Measurements from ENCODE around the gene CENPF.
"Not testable (repeated sequence)": the region's sequence is repeated elsewhere in the genome, so short reads cannot be mapped to it uniquely, and the experiment has no call there.

Gene CENPF

DNA sequence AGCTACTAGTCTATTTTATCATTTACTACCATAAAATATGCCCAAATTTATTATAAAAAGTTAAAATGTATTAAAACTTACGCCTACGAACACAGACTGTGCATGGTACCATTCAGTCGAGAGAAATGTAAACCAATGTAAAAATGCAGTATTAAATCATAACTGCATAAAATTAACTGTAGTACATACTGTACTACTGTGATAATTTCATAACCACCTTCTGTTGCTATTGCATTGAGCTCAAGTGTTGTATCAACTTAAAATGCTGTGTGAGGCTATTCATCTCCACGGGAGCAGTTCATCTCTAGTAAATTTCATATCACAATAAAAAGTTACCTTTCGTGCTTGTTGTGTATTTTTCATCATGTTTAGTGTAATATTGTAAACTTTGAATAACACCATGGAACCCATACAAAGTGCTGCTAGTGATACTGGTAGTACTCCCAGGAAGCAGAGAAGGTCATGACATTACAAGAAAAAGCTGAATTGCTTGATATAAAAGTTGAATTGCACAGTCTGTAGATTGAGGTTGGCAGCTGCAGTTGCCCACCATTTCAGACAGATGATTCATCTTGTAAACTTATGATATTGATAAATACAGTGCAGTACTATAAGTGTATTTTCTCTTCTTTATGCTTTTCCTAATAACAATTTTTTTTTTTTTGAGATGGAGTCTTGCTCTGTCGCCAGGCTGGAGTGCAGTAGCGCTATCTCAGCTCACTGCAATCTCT lies 19.0 kb upstream of the CENPF start:
- DNase-seq = no peak

DNA sequence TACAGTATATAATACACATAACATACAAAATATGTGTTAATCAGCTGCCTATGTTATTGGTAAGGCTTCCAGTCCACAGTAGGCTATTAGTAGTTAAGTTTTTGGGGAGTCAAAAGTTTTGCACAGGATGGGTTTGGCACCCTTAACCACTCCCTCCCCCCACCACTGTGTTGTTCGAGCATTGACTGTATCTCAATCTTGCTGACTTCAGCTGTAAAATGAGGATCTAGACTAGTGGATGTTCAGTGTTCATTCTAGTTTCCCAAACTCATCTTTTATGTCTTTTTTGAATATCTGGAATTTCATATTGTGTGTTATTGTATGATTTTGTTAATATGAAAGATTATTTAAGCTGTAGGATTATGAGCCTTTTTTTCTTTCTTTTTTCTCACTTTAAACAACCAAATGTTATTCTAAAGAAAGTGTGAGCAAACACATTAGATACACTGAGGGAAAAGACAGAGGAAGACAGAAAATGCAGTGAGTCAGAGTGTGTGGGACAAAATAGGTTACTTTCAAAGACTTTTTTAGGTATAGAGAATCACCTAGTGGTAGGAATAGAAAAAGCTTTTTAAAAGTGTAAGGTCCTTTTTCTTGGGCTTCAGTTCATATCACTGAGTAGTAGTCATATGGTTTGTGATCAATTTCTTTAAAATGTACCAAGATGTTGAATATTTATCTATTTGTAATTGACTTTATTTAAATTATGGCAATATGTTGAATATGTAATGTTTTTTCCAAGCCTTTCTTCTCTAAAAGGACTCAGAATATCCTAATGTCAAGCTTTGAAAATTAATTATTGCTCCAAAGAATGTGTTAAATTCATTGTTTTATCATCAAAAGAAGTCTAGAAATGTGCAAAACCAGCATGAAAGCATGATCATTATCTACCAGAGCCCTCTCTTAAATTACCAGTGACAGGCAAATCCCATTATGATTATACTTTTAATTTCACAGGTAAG lies 17.9 kb upstream of the CENPF start:
- DNase-seq = no peak

DNA sequence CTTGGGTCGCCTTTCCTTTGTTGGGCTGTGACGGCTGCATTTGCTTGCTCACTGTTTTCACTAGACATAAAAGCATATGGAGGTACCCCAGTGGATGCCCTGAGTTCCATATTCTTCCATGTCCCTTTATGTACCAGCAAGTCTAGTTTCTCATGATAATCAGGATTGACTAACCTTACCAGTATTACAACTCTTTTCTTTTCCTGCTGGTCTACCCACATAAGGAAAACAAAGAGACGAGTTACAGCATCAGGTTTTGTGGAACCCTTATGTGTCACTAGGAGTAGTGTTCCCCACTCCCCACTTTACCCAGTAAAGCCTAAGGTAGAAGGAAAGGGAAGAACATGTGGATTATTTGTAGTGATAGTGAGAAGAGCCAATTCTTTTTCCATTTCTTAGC lies 16.4 kb upstream of the CENPF start:
- no peak for DNase-seq

DNA sequence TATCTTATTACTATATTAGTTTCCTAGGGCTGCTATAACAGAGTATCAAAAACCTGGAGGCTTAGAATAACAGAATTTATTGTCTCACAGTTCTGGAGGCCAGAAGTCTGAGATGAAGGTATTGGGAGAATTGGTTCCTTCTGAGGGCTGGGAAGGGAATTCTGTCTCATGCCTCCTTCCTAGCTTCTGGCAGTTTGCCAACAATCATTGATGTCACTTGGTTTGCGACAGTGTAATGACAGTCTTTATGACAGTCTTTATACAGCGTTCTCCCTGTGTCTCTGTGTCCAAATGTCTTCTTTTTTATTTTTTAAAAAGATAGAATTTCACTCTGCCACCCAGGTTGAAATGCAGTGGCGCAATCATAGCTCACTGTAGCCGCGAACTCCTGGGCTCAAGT lies 15.8 kb upstream of the CENPF start:
- DNase-seq = no peak

- DNase-seq = no peak
Measured at GRCh38 chr1:214588963-214589597, 13.9 kb upstream of the CENPF start.

DNA sequence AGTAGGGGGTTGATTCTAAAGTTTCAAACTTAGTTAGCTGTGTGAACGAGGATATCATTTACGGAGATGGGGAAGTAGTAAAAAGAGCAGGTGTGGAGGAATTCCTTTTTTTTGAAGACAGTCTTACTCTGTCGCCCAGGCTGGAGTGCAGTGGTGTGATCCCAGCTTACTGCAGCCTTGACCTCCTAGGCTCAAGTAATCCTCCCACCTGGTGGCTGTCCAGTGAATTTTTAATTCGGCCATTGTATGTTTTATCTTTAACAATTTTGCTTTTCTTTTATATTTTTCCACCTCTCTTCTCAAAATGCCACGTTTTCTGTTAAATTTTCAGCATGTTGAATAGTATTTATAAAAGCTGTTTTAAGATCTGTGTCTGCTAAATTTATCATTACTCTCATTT lies 12.3 kb upstream of the CENPF start:
- DNase-seq = no peak

DNA sequence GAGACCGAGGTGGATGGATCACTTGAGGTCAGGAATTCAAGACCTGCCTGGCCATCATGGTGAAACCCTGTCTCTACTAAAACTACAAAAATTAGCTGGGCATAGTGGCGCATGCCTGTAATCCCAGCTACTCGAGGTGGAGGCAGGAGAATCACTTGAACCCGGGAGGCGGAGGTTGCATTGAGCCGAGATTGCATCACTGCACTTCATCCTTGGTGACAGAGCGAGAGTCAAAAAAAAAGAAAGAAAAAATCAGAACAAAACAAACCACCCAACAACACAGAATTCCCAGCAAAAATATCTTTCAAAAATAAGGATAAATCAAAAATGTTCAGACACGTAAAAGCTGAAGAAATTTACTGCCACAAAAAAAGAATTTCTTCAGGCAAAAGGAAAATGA lies 11.1 kb upstream of the CENPF start:
- DNase-seq = not testable (repeated sequence)

DNA sequence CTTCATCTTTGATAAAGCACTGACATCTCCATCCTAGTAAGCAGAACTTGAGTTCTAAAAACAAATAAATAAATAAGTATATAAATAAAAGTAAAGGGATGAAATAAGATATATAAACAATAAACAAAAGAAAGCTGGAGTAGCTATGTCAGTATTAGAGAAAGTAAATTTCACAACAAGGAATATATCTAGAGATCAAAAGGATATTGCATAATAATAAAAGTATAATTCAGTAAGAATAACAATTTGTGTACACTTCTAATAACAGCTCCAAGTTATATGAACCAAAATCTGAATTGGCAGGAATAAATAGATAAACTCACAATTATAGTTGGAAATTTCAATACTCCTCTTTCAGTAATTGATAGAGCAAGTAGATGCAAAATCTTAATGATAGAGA lies 9.8 kb upstream of the CENPF start:
- DNase-seq = no peak

GRCh38 chr1:214603819-214604252 lies 841 bp downstream of the CENPF start:
- DNase-seq = no peak

DNA sequence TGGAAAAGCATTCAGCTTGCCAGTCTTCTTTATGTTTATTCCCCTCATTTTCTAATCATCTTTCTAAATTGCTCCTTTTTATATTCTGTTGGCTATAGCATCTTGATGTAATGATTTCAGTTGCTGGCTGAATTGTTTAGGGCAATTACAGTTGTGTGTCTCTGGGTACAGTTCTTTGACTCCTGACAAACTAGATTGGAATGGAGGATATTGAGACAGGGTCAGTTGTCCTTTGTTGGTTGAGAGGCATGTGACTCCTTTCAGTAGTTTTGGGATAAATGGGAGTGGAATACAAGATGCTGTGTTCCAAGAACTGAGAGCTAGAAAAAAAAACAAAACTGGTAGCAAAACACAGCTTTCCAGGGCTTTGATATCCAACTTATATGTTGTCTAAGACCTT lies 1.5 kb downstream of the CENPF start:
- no peak for DNase-seq

DNA sequence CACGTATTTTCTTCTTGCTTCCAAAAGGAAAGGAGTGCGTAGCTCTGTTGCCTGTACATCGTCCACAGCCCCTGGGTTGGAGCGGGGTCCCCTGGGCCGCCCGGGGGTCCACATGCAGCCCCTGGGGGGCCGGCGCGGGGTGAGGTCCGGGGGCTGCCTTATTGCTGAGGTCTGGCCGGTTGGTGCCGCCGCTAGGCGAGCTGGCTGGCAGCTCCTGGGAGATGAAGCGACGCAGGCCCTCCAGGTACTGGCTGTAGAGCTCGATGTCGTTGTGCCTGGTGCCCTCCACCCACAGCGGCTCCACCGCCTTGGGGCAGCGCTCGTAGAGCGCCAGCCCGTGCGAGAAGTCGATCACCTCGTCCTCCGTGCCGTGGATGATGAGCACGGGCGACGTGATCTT lies 2.5 kb downstream of the CENPF start:
- DNase-seq = not testable (repeated sequence)

DNA sequence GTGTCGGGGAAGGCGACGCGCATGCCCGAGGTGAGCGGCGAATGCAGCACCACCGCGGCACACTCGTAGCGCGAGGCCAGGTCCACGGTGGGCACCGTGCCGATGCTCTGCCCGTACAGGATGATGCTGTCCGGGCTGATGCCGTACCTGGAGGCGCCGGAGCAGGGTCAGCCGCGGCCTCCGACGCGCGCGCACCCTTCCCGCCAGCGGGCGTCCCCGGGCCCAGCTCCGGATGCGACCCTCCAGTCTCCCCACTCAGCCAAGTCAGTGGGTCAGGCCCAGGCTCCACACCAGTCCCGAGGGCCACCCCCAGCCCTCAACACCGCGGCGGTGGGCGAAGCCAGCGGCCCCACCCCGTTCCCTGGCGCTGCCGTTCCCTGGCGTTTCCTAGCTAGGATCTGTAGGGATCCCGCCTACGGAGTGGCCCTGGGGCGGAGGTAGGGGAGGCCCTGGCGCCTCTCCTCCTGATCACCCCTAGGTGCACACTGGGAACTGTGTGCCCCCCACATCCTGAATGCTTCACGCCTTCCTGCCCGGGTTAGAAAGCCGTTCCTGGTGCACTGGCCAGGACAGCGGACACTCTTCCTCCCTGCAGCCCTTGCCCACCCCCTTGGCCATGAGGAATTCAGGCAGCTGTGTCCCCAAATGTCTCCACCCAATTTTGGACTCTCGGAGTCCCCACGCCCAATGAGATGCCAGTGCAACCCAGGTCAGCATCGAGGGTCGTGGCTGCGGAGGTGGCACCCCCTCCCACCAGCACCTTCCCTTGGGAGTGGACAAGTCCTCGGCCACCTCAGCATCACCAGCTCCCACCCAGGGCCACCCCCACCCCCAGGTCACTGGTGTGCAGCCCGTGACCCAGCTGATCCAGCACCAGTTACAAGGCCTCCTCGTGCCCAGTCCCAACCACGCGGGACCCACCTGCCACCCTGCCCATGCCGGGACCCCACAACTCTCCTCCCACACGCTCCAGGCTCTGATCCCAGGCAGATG lies 3.2 kb downstream of the CENPF start:
- DNase-seq = not testable (repeated sequence)

- not testable (repeated sequence) for DNase-seq
Measured at GRCh38 chr1:214607492-214608215, 4.7 kb downstream of the CENPF start.

GRCh38 chr1:214608216-214608783 lies 5.3 kb downstream of the CENPF start:
- DNase-seq = not testable (repeated sequence)

DNA sequence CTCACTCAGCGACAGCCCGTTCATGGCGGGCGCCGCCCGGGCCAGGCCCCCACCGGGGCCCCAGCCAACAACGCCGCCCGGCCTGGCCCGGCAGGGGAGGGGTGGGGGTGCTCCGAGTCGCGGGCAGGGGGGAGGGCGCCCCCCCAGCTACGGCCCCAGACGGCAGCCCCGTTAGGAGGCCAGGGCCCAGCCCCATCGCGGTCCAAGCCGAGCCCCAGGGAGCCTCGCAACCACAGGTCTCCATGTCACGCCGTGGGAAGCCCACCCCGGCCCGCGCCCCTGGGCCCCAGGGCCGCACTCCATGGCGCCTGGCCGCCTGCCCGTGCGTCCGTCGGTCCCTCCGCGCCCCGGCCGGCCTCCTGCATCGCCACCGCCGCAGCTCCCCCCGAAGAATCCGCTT lies 5.8 kb downstream of the CENPF start:
- DNase-seq = not testable (repeated sequence)

GRCh38 chr1:214609692-214610091 lies 6.7 kb downstream of the CENPF start:
- no peak for DNase-seq

GRCh38 chr1:214610136-214610535 lies 7.1 kb downstream of the CENPF start:
- not testable (repeated sequence) for DNase-seq

DNA sequence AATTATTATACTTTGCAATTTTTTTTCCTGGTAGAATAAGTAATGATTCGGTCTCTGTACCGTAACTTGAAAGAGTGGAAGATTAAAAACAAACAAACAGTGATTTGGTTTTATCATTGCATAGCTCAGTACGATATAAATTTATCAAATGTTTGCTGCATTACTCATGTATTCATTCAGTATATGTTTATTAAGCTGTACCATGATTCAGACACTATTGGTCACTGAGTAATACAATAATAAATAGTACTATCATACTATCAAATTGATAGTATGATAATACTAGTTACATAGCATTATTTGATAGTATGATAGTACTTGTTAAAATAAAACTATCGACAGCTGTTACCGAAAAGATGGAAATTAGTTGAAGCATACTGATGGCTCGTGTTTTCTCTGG lies 12.1 kb downstream of the CENPF start:
- no peak for DNase-seq

DNA sequence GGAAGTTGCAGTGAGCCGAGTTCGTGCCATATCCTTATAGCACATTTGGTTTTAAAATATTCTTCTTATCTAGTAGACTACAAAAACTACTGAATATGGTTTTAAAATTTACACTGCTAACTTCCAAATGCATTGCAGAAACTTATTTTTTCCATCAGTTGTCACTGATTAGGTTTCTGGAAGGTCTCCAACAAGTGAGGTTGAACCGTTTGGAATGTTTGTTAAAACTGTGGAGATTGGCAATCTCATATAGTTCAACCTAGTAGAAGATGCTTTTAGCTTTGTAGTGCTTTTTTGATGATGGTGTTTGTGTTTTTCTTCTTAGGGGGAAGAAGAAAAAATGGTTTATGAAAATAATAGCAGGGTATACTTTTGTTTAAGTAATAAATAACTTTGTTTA lies 12.9 kb downstream of the CENPF start:
- no peak for DNase-seq

- DNase-seq = no peak
Measured at GRCh38 chr1:214617246-214617645, 14.3 kb downstream of the CENPF start.

DNA sequence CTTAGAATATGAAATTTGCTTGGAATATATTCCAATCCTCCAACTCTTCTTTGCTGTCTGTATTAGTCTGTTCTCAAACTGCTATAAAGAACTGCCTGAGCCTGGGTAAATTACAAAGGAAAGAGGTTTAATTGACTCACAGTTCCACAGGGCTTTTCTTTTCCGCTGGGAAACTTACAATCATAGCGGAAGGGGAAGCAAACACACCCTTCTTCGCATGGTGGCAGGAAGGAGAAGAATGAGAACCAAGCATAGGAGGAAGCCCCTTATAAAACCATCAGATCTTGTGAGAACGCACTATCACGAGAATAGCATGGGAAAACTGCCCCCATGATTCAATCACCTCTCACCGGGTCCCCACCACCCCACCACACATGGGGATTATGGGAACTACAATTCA lies 14.8 kb downstream of the CENPF start:
- no peak for DNase-seq

Data from activated CD4-positive, alpha-beta T cell treated with anti-CD3 and anti-CD28 coated beads for 48 hours (primary cell).